ENCODE data around the gene MYBPC2. TPM values are rescaled to one million over a fixed set of nuclear protein-coding genes. Genes with fewer than 3 reads are reported as not detected.

MYBPC2 gene
- total RNA-seq, 1 donor from 2014 or later, result not detected

DNA sequence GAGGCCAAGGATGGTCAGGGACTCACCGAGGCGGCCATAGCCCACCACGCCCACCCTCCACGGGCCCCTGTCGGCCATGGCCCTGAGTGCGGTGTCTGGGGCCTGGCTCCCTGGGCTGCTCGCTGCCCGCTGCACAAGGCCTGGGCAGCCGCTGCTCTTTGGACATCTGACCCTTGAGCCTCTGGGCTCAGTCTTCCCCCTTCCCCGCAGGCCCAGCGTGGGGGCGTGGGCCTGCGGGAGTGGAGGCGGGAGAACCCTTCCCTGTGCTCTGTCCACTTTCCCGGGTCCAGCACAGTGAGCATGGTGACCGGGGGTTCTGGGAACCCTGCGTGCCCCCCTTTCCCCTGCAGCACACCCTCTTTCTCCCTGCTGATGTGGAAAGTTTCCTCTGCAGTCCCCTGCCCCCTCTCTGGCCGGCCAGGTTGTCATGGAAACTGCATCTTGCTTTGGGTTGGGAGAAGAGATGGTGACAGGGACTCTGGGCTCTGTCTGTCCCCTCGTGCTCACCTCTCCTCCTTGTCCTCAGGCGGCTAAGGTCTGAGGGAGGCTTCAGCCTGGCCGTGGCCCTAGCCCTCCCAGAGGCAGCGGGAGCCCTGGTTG is 81.2 kb downstream of the MYBPC2 start, which contains the start of gene ASPDH:
Gene ASPDH (minus strand): TSS at position 168 of the 600 bp plus-strand sequence. CDS start 90 bp downstream, at position 78.
- DNase-seq (ENCODE audit: extremely low read depth, low read depth, low spot score), result no peak

DNA sequence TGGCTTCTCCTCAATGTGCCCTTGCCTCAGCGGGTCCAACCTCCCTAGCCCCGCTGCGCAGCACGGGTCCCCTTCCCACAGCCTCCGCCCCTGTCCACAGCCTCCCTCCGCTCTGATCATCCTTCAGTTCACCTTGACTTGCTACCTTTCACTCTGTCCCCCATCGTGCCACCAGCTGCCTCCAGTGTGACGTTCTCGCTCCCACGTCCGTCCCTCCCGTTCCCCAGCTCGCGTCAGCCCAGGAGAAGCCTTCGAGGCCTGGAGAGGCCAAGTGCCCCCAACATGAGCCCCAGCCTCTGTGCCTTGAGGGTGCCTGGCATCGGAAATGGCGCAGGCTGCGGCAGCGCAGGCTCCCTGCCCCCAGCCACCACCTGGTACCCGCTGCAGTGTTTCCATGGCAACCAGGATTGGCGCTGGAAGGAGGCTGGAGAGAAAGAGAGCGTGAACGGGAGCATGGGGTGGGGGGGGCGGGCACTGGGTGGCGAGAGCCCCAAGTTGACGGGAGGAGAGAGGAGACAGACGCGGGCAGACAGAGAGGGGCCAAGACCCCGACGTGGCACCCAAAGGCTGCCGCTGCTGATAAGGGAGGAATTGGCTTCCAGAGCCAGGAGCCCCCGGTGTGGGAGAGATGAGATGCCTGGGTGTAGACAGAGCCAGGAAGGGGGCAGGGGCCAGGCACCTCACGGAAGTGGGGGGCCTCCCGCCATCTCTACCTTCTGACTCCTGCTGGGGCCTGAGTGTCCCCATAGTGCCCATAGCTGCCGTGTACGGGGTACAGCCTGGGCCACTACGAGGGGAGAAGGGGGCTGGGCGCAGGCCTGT is 81.9 kb downstream of the MYBPC2 start:
- DNase-seq (ENCODE audit: extremely low read depth, low read depth, low spot score), result no peak

DNA sequence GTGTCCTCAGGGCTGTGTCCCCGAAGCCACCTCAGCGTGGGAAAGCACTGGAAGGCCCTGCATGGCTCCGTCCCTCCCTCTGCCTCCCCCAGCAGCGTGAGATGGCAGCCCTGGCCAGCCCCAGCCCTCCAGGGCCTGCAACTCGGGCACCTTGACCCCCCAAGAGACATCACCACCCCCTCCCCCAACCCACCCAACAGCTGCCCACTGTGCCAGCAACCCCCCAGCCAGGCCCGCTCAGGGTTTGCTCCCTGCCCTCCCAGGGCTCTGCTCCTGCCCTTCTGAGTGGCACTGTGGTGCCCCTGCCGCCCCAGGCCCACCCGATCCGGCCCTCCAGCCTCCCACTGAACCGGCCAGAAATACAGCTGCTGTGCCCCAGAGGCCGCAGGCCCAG is 82.5 kb downstream of the MYBPC2 start:
- no peak for DNase-seq (ENCODE audit: extremely low read depth, low read depth, low spot score)

Other genes with a start within 250 kb of the MYBPC2 start
- 0.99 and 1.2 TPM in 2 replicates for gene MYH14, start 229.3 kb upstream of the MYBPC2 start, total RNA-seq
- gene KCNC3, start 103.5 kb upstream of the MYBPC2 start, total RNA-seq, result 0.64 TPM in 1 of 2 replicates, not detected in the other
- gene NAPSA, start 67.3 kb upstream of the MYBPC2 start, total RNA-seq, result 0.10 and 0.70 TPM in 2 replicates
- gene NR1H2, start 56.4 kb upstream of the MYBPC2 start, total RNA-seq, result 65.8 and 68.7 TPM in 2 replicates
- 24.0 and 29.4 TPM in 2 replicates for gene POLD1, start 48.5 kb upstream of the MYBPC2 start, total RNA-seq
- not detected in 2 replicates for gene SPIB, start 14.0 kb upstream of the MYBPC2 start, total RNA-seq
- gene EMC10, start 43.6 kb downstream of the MYBPC2 start, total RNA-seq, result 120 and 121 TPM in 2 replicates
- 0.39 TPM in 1 of 2 replicates, not detected in the other for gene GARIN5A, start 44.0 kb downstream of the MYBPC2 start, total RNA-seq
- 23.9 and 30.1 TPM in 2 replicates for gene JOSD2, start 78.3 kb downstream of the MYBPC2 start, total RNA-seq
- not detected in 2 replicates for gene ASPDH, start 81.0 kb downstream of the MYBPC2 start, total RNA-seq
- gene LRRC4B, start 135.5 kb downstream of the MYBPC2 start, total RNA-seq, result not detected in 2 replicates
- gene SYT3, start 207.0 kb downstream of the MYBPC2 start, total RNA-seq, result 0.53 and 0.82 TPM in 2 replicates
- gene C19orf81, start 216.6 kb downstream of the MYBPC2 start, total RNA-seq, result 3.1 and 9.0 TPM in 2 replicates